IMR-90 (cell line): Measurements from ENCODE around the gene DCC. TPM values are rescaled to one million over a fixed set of nuclear protein-coding genes. Genes with fewer than 3 reads are reported as not detected.

ENCODE experiments used
- ATAC-seq: fragments of 200-7000 bp; cut with Tn5 transposase; 2 replicates; pipeline ENCODE4 v1.9.1; 2020; ENCODE audit warnings: low read depth, mild to moderate bottlenecking, moderate library complexity
- BruUV-seq: library from RNA; stranded (reverse); fragments of 400-500 nt; replicated peaks from 2 replicates; lab custom pipeline; 2021; lab: Mats Ljungman, UMichigan
- CTCF ChIA-PET: fragments of 300-600 bp; formaldehyde crosslinking; extraction: SDS; loops from one replicate; lab custom pipeline; 2021; ENCODE audit warnings: antibody characterized with exemption; lab: Yijun Ruan, JAX
- POLR2A ChIA-PET: fragments of 300-600 bp; sonication (Branson Sonifier 250); formaldehyde crosslinking; loops from one replicate; lab custom pipeline; 2022; ENCODE audit warnings: antibody characterized with exemption; ENCODE audit not compliant: unreplicated experiment; lab: Charles Lee
- DNase-seq: peaks from one replicate; pipeline ENCODE4 v3.0.0; 2013
- H2AFZ ChIP-seq: replicated peaks from 2 replicates; pipeline ENCODE3; 2013; ENCODE audit warnings: low read length, mild to moderate bottlenecking; ENCODE audit not compliant: poor library complexity
- H2AK5ac ChIP-seq: 2 replicates; pipeline ENCODE4 v1.6.1; 2013; ENCODE audit warnings: low read depth, low read length, inconsistent platforms
- H2AK9ac ChIP-seq: replicated peaks from 2 replicates; pipeline ENCODE3; 2013; ENCODE audit warnings: mild to moderate bottlenecking, low read depth, low read length, moderate library complexity; ENCODE audit not compliant: poor library complexity
- H2BK120ac ChIP-seq: 2 replicates; pipeline ENCODE4 v1.6.1; 2013; ENCODE audit warnings: low read depth, low read length, inconsistent platforms
- H2BK15ac ChIP-seq: 3 replicates; pipeline ENCODE4 v1.6.1; 2013; ENCODE audit warnings: low read depth, low read length, inconsistent platforms
- H2BK20ac ChIP-seq: 2 replicates; pipeline ENCODE4 v1.6.1; 2013; ENCODE audit warnings: low read depth, mild to moderate bottlenecking, inconsistent platforms, low read length, moderate library complexity
- H2BK5ac ChIP-seq: 2 replicates; pipeline ENCODE4 v1.6.1; 2013; ENCODE audit warnings: mild to moderate bottlenecking, low read depth, low read length, inconsistent platforms; ENCODE audit not compliant: poor library complexity, severe bottlenecking
- H3K14ac ChIP-seq: replicated peaks from 2 replicates; pipeline ENCODE4 v1.6.1; 2013; ENCODE audit warnings: low read depth, low read length, inconsistent platforms
- H3K18ac ChIP-seq: 2 replicates; pipeline ENCODE4 v1.6.1; 2013; ENCODE audit warnings: low read depth, low read length, control low read depth
- H3K23ac ChIP-seq: 2 replicates; pipeline ENCODE4 v1.6.1; 2013; ENCODE audit warnings: low read depth, low read length, inconsistent platforms
- H3K27ac ChIP-seq: 2 replicates; pipeline ENCODE4 v1.5.1; 2013; ENCODE audit warnings: mild to moderate bottlenecking, control low read depth, low read length; ENCODE audit not compliant: insufficient read depth
- H3K27me3 ChIP-seq: 2 replicates; pipeline ENCODE4 v1.6.1; 2013; ENCODE audit warnings: low read length; ENCODE audit not compliant: control insufficient read depth, insufficient read depth
- H3K36me3 ChIP-seq: 2 replicates; pipeline ENCODE4 v1.6.1; 2013; ENCODE audit warnings: low read length, mixed read lengths; ENCODE audit not compliant: control insufficient read depth, insufficient read depth
- H3K4ac ChIP-seq: 2 replicates; pipeline ENCODE4 v1.6.1; 2013; ENCODE audit warnings: low read depth, low read length, inconsistent platforms
- H3K4me1 ChIP-seq: 2 replicates; pipeline ENCODE4 v1.6.1; 2013; ENCODE audit warnings: low read length, mixed read lengths; ENCODE audit not compliant: control insufficient read depth, insufficient read depth
- H3K4me2 ChIP-seq: 2 replicates; pipeline ENCODE4 v1.6.1; 2013; ENCODE audit warnings: low read depth, mild to moderate bottlenecking, control low read depth, low read length, moderate library complexity
- H3K4me3 ChIP-seq: 2 replicates; pipeline ENCODE4 v1.5.1; 2013; ENCODE audit warnings: low read depth, mild to moderate bottlenecking, control low read depth, low read length, moderate library complexity; ENCODE audit not compliant: insufficient read depth
- H3K56ac ChIP-seq: 2 replicates; pipeline ENCODE4 v1.6.1; 2013; ENCODE audit warnings: low read length, inconsistent platforms; ENCODE audit not compliant: insufficient read depth; ENCODE audit errors: extremely low read depth
- H3K79me1 ChIP-seq, 2 experiments: 2 replicates each; pipeline ENCODE4 v1.6.1; 2013; ENCODE audit warnings: low read length in 2 of 2, inconsistent platforms in 1 of 2, low read depth in 1 of 2
- H3K9ac ChIP-seq: 2 replicates; pipeline ENCODE4 v1.6.1; 2013; ENCODE audit warnings: low read depth, low read length, control low read depth
- H3K9me1 ChIP-seq: 2 replicates; pipeline ENCODE4 v1.6.1; 2013; ENCODE audit warnings: low read length, inconsistent platforms; ENCODE audit not compliant: insufficient read depth
- H3K9me3 ChIP-seq: 2 replicates; pipeline ENCODE4 v1.6.1; 2013; ENCODE audit warnings: low read length; ENCODE audit not compliant: control insufficient read depth, insufficient read depth
- H4K20me1 ChIP-seq: 2 replicates; pipeline ENCODE4 v1.6.1; 2013; ENCODE audit warnings: low read length, inconsistent platforms; ENCODE audit not compliant: insufficient read depth
- H4K5ac ChIP-seq: 2 replicates; pipeline ENCODE4 v1.6.1; 2013; ENCODE audit warnings: mild to moderate bottlenecking, low read depth, low read length, control low read depth
- H4K8ac ChIP-seq, 2 experiments: 2 replicates each; pipeline ENCODE4 v1.6.1; 2013; ENCODE audit warnings: low read depth in 2 of 2, low read length in 2 of 2, control low read depth in 1 of 2, inconsistent platforms in 1 of 2
- H4K91ac ChIP-seq: 2 replicates; pipeline ENCODE4 v1.6.1; 2013; ENCODE audit warnings: low read depth, low read length, inconsistent platforms; ENCODE audit not compliant: insufficient read depth
- BHLHE40 ChIP-seq: fragments of 150-350 bp; IDR thresholded peaks from 2 replicates; pipeline ENCODE4 v1.6.1; 2016; ENCODE audit warnings: mild to moderate bottlenecking, low read depth, low read length
- CEBPB ChIP-seq: IDR thresholded peaks from 2 replicates; pipeline ENCODE4 v1.6.1; 2012; ENCODE audit warnings: low read depth, low read length, improper control_type of control experiment
- CHD1 ChIP-seq: IDR thresholded peaks from 2 replicates; pipeline ENCODE4 v1.6.1; 2012; ENCODE audit warnings: low read depth, low read length, improper control_type of control experiment
- FOS ChIP-seq: fragments of 150-350 bp; IDR thresholded peaks from 2 replicates; pipeline ENCODE4 v1.6.1; 2016; ENCODE audit warnings: low read depth, low read length
- MAFK ChIP-seq: IDR thresholded peaks from 2 replicates; pipeline ENCODE4 v1.6.1; 2012; ENCODE audit warnings: low read depth, low read length, improper control_type of control experiment
- MXI1 ChIP-seq: IDR thresholded peaks from 2 replicates; pipeline ENCODE4 v1.6.1; 2012; ENCODE audit warnings: low read depth, mild to moderate bottlenecking, low read length, moderate library complexity, borderline replicate concordance
- NFE2L2 ChIP-seq: fragments of 150-350 bp; IDR thresholded peaks from 2 replicates; pipeline ENCODE4 v1.6.1; 2016; ENCODE audit warnings: low read depth, mild to moderate bottlenecking, low read length
- RCOR1 ChIP-seq: IDR thresholded peaks from 2 replicates; pipeline ENCODE4 v1.6.1; 2012; ENCODE audit warnings: mild to moderate bottlenecking, low read length, improper control_type of control experiment; ENCODE audit not compliant: insufficient replicate concordance
- WGBS, 2 experiments: methylation state at CpG; one replicate each; pipeline versions ENCODE4 v1.1.5 to v1.1.7; 2013; ENCODE audit warnings: missing lambda C conversion rate in 2 of 2; ENCODE audit not compliant: insufficient read length in 1 of 2; ENCODE audit errors: extremely low coverage in 2 of 2; 5-methylcytosine and 5-hydroxymethylcytosine counted together
- dilution Hi-C: fragments of 300-500 bp; cut with HindIII; formaldehyde crosslinking; loops from one replicate; pipeline ENCODE4 v1.14.3; 2018; ENCODE audit warnings: low sequenced_read_pairs; ENCODE audit not compliant: unreplicated experiment
- in situ Hi-C: fragments of 300-500 bp; cut with MboI; formaldehyde crosslinking; loops from 3 replicates; pipeline ENCODE4 v1.14.3; 2019; ENCODE audit warnings: low sequenced_read_pairs, inconsistent platforms, mixed read lengths
- intact Hi-C: fragments of 100-400 bp; cut with micrococcal nuclease; formaldehyde crosslinking; loops from 2 replicates; pipeline ENCODE4 v1.10.0; 2022
- polyA plus RNA-seq, 3 experiments: library from polyadenylated mRNA; depleted of rRNA; stranded (reverse); fragments of >200 nt; gene quantifications; 2 replicates each; pipeline ENCODE4 v1.2.3, GENCODE V29; 2012; ENCODE audit warnings: low replicate concordance in 1 of 3
- total RNA-seq: library from RNA; depleted of rRNA; stranded (reverse); fragments of >200 nt; gene quantifications from 2 replicates; pipeline ENCODE4 v1.2.3, GENCODE V29; 2012
- TF ChIP-seq, protein P1 (sequence below): conservative IDR thresholded peaks from 2 replicates; pipeline ENCODE4 v1.5.1; 2012; ENCODE audit warnings: mild to moderate bottlenecking, low read depth, low read length, improper control_type of control experiment
- TF ChIP-seq, protein P2 (sequence below): fragments of 150-350 bp; IDR thresholded peaks from 2 replicates; pipeline ENCODE4 v1.6.1; 2016; ENCODE audit warnings: low read depth, mild to moderate bottlenecking, low read length, moderate library complexity, borderline replicate concordance

Gene DCC
- total and polyA plus RNA-seq, 2 of the 4 experiments (the other 2 are of a cell fraction) = 0.31 to 0.54 TPM

DNA sequence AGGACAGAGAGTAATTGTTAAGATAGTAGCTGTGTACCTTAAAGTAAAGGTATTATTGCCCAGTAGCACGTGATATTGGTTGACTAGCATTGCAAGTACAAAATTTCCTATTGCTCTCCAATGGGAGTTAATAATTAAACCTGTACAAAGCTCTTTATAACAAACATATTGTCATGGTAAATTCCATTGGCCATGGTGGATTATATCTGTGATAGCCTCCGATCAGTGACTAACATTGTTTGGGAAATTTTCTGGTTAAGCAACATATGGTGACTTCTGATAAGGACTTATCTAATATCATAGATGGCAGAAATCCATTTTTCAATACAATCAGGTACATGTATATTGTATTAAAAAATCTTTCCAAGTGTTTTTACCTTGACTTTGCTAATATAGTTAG, 360.8 kb downstream of the DCC start:
- ChIA-PET POLR2A (no interaction called here), CTCF (interaction anchor here (0.6 kb wide), 1 partner anchor 18 kb away, joined by 4 read pairs; no protein-coding TSS in a partner anchor)
- Histone ChIP-seq H3K9me3 (peaks cover 7% of the 10 kb centered on the region), H4K20me1 (no peaks in the 10 kb centered on the region), H2BK120ac (no peak overlapping the region), H4K91ac (no peak overlapping the region), H3K4ac (no peak overlapping the region), H3K79me1 (no peaks in the 10 kb centered on the region), H3K4me2 (no peak overlapping the region), H3K4me1 (no peaks in the 10 kb centered on the region), H3K9me1 (no peaks in the 10 kb centered on the region), H3K27me3 (no peaks in the 10 kb centered on the region), H2AFZ (no peak overlapping the region), H3K56ac (no peak overlapping the region), H3K18ac (no peak overlapping the region), H3K14ac (no peak overlapping the region), H3K23ac (no peak overlapping the region), H4K5ac (no peak overlapping the region), H2BK15ac (no peak overlapping the region), H3K27ac (no peak overlapping the region), H3K4me3 (no peak overlapping the region), H2AK9ac (no peak overlapping the region), H2AK5ac (no peak overlapping the region), H2BK20ac (no peak overlapping the region), H4K8ac (no peak overlapping the region), H2BK5ac (no peak overlapping the region), H3K9ac (no peak overlapping the region), H3K36me3 (no peaks in the 10 kb centered on the region)
- no TSS peak for BruUV-seq
- DNase-seq = no peak
- dilution Hi-C loops (no loop called here), intact Hi-C loops (no loop called here), in situ Hi-C loops (no loop called here)
- TF ChIP-seq MAFK (no peak), RCOR1 (no peak), MXI1 (no peak), CHD1 (no peak), BHLHE40 (no peak), CEBPB (no peak), NFE2L2 (no peak), FOS (no peak)
- TF ChIP-seq, protein P1, sequence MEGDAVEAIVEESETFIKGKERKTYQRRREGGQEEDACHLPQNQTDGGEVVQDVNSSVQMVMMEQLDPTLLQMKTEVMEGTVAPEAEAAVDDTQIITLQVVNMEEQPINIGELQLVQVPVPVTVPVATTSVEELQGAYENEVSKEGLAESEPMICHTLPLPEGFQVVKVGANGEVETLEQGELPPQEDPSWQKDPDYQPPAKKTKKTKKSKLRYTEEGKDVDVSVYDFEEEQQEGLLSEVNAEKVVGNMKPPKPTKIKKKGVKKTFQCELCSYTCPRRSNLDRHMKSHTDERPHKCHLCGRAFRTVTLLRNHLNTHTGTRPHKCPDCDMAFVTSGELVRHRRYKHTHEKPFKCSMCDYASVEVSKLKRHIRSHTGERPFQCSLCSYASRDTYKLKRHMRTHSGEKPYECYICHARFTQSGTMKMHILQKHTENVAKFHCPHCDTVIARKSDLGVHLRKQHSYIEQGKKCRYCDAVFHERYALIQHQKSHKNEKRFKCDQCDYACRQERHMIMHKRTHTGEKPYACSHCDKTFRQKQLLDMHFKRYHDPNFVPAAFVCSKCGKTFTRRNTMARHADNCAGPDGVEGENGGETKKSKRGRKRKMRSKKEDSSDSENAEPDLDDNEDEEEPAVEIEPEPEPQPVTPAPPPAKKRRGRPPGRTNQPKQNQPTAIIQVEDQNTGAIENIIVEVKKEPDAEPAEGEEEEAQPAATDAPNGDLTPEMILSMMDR = no peak
- TF ChIP-seq, protein P2, sequence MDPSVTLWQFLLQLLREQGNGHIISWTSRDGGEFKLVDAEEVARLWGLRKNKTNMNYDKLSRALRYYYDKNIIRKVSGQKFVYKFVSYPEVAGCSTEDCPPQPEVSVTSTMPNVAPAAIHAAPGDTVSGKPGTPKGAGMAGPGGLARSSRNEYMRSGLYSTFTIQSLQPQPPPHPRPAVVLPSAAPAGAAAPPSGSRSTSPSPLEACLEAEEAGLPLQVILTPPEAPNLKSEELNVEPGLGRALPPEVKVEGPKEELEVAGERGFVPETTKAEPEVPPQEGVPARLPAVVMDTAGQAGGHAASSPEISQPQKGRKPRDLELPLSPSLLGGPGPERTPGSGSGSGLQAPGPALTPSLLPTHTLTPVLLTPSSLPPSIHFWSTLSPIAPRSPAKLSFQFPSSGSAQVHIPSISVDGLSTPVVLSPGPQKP = no peak
- ATAC-seq = no peak
- no CpG with 5 or more reads among the region's 2 CpGs for WGBS, 2 experiments
